Loucy (cell line): ENCODE results near the gene SDHAF3.
"Not testable (repeated sequence)": the region's sequence is repeated elsewhere in the genome, so short reads cannot be mapped to it uniquely, and the experiment has no call there.

Source experiments
- H2AFZ ChIP-seq: fragments of 200-600 bp; sonication (generic); 2 replicates; pipeline ENCODE4 v1.6.0; 2016; ENCODE audit warnings: antibody characterized with exemption, mild to moderate bottlenecking, low read length, moderate library complexity
- H3F3A ChIP-seq: fragments of 200-600 bp; 2 replicates; pipeline ENCODE4 v1.6.0; 2016; ENCODE audit warnings: antibody characterized with exemption, low read depth, mild to moderate bottlenecking
- H3K27me3 ChIP-seq: fragments of 200-600 bp; sonication (generic); 2 replicates; pipeline ENCODE4 v1.6.1; 2014; ENCODE audit warnings: low read length, mild to moderate bottlenecking; ENCODE audit not compliant: insufficient read depth, poor library complexity, severe bottlenecking
- H3K36me3 ChIP-seq: fragments of 200-600 bp; sonication (generic); 2 replicates; pipeline ENCODE4 v1.6.1; 2016; ENCODE audit warnings: low read length; ENCODE audit not compliant: insufficient read depth
- H3K4me1 ChIP-seq: fragments of 200-600 bp; sonication (generic); 2 replicates; pipeline ENCODE4 v1.5.1; 2014; ENCODE audit warnings: low read length, mild to moderate bottlenecking; ENCODE audit not compliant: insufficient read depth, poor library complexity, severe bottlenecking
- H3K4me2 ChIP-seq: fragments of 200-600 bp; sonication (generic); 2 replicates; pipeline ENCODE4 v1.6.0; 2014; ENCODE audit warnings: antibody characterized with exemption, low read length, low read depth, mild to moderate bottlenecking; ENCODE audit not compliant: poor library complexity, severe bottlenecking
- H3K4me3 ChIP-seq: fragments of 200-600 bp; sonication (generic); 2 replicates; pipeline ENCODE4 v1.5.1; 2014; ENCODE audit warnings: low read length, mild to moderate bottlenecking, mixed read lengths; ENCODE audit not compliant: poor library complexity, severe bottlenecking
- H3K79me2 ChIP-seq: fragments of 200-600 bp; sonication (generic); 2 replicates; pipeline ENCODE4 v1.6.1; 2014; ENCODE audit warnings: low read length; ENCODE audit not compliant: insufficient read depth
- H3K9ac ChIP-seq: fragments of 200-600 bp; sonication (generic); 2 replicates; pipeline ENCODE4 v1.6.0; 2014; ENCODE audit warnings: mild to moderate bottlenecking, low read depth, low read length, moderate library complexity; ENCODE audit not compliant: poor library complexity, severe bottlenecking
- H3K9me2 ChIP-seq: fragments of 200-600 bp; sonication (generic); replicated peaks from 2 replicates; pipeline ENCODE4 v1.6.1; 2016; ENCODE audit warnings: low read depth, low read length, mixed read lengths
- H3K9me3 ChIP-seq: fragments of 200-600 bp; sonication (generic); 2 replicates; pipeline ENCODE4 v1.6.1; 2014; ENCODE audit warnings: mild to moderate bottlenecking, antibody characterized with exemption, low read length, low read depth; ENCODE audit not compliant: insufficient read depth
- H4K20me1 ChIP-seq: fragments of 200-600 bp; sonication (generic); 2 replicates; pipeline ENCODE4 v1.6.0; 2014; ENCODE audit warnings: antibody characterized with exemption, low read length, mild to moderate bottlenecking; ENCODE audit not compliant: insufficient read depth, poor library complexity, severe bottlenecking
- EZH2phosphoT487 ChIP-seq: fragments of 200-600 bp; IDR thresholded peaks from 2 replicates; pipeline ENCODE4 v1.6.1; 2018; ENCODE audit warnings: antibody characterized with exemption, mild to moderate bottlenecking, moderate library complexity, borderline replicate concordance
- TF ChIP-seq, protein P1 (sequence below): fragments of 200-600 bp; sonication (generic); conservative IDR thresholded peaks from 2 replicates; pipeline ENCODE4 v1.5.1; 2014; ENCODE audit warnings: mild to moderate bottlenecking, antibody characterized with exemption, low read length

SDHAF3 gene

DNA sequence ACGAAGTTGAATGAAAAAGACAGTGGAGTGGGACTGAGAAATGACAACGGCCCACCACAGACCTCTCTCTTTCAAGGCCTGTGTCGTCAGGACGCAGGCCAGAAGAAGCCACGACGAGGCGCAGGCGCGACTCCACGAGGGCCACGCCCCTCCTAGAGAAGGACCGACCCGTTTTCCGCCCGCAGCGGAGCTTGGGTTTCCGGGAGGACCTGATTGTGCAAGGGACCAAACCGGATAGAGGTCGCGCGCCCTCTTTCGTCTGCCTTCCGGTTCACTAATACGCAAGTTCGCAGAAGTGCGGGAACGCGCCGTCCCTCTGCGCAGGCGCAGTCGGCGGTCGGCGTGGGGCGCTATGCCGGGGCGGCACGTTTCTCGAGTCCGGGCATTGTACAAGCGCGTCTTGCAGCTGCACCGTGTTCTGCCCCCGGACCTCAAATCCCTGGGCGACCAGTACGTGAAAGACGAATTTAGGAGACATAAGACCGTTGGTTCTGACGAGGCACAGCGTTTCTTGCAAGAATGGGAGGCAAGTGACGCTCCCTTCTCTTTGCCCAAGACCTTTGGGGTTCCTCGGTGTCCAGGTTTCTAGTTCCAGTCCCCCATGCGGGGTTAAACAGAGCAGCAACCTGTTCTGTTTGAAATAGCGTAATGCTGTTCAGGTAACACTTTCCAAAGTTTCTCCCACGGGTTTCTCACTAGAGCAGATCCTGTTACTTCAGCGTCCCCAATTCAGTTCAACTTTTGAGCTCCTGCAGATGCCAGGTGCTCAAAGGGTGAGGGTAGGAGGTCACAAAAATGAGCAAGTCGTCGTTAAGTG is at the start of gene SDHAF3:
Gene SDHAF3, plus strand, starts transcription at position 327 of the 817 bp plus-strand sequence. Its CDS starts 26 bp downstream, at position 353.
- H3K36me3 ChIP-seq, result no peaks in the 10 kb centered on the region
- no peak within 1 kb of the TSS for H3K9ac ChIP-seq
- H3K4me1 ChIP-seq, result no peaks in the 10 kb centered on the region
- H3K27me3 ChIP-seq, result no peaks in the 10 kb centered on the region
- no peaks in the 10 kb centered on the region for H4K20me1 ChIP-seq
- no peak within 1 kb of the TSS for H2AFZ ChIP-seq
- H3K9me3 ChIP-seq, result no peaks in the 10 kb centered on the region
- H3K9me2 ChIP-seq, result no peaks in the 10 kb centered on the region
- no peaks in the 10 kb centered on the region for H3F3A ChIP-seq
- no peak within 1 kb of the TSS for H3K4me3 ChIP-seq
- no peak within 1 kb of the TSS for H3K4me2 ChIP-seq
- no peaks in the 10 kb centered on the region for H3K79me2 ChIP-seq
- TF ChIP-seq, protein P1, sequence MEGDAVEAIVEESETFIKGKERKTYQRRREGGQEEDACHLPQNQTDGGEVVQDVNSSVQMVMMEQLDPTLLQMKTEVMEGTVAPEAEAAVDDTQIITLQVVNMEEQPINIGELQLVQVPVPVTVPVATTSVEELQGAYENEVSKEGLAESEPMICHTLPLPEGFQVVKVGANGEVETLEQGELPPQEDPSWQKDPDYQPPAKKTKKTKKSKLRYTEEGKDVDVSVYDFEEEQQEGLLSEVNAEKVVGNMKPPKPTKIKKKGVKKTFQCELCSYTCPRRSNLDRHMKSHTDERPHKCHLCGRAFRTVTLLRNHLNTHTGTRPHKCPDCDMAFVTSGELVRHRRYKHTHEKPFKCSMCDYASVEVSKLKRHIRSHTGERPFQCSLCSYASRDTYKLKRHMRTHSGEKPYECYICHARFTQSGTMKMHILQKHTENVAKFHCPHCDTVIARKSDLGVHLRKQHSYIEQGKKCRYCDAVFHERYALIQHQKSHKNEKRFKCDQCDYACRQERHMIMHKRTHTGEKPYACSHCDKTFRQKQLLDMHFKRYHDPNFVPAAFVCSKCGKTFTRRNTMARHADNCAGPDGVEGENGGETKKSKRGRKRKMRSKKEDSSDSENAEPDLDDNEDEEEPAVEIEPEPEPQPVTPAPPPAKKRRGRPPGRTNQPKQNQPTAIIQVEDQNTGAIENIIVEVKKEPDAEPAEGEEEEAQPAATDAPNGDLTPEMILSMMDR, result no peak
- TF ChIP-seq EZH2phosphoT487, result no peak

DNA sequence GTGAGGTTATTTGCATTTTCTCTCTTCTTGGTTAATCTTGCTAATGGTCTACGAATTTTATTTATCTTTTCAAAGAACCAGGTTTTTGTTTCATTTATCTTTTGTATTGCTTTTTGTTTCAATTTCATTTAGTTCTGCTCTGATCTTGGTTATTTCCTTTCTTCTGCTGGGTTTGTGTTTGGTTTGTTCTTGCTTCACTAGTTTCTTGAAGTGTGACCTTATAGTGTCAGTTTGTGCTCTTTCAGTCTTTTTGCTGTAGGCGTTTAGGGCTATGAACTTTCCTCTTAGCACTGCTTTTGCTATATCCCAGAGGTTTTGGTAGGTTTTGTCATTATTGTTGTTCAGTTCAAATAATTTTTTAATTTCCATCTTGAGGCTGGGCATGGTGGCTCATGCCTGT is 45.5 kb upstream of the SDHAF3 start:
- H3K79me2 ChIP-seq, H3K9me3 ChIP-seq, H4K20me1 ChIP-seq, H3F3A ChIP-seq, H3K4me2 ChIP-seq, H3K36me3 ChIP-seq, H3K27me3 ChIP-seq, H3K4me3 ChIP-seq, H3K4me1 ChIP-seq, H2AFZ ChIP-seq, H3K9me2 ChIP-seq, H3K9ac ChIP-seq: not testable (repeated sequence)

DNA sequence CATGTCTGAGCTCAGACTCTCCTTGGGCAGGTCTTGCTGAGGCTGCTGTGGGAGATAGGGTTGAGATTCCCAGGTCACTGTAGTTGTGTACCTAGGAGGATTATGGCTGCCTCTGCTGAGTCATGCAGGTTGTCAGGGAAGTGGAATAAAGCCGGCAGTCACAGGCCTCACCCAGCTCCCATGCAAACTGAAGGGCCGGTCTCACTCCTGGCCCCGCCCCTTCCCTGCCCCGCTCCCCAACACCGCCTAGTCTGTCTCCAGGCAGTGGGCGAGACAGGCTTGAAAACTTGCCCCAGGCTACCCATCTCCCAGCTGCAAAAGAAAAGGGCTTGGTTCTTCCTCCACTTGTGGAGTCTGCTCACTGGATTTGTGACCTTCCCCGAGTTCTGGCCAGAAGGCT is 41.6 kb upstream of the SDHAF3 start:
- H3K9me3 ChIP-seq, result no peaks in the 10 kb centered on the region; the same call in 1 of the 2 replicates
- no peaks in the 10 kb centered on the region for H3F3A ChIP-seq
- H3K9me2 ChIP-seq, result no peaks in the 10 kb centered on the region
- H3K36me3 ChIP-seq, result no peaks in the 10 kb centered on the region
- H3K4me3 ChIP-seq, result no peak overlapping the region
- no peak overlapping the region for H3K9ac ChIP-seq
- no peaks in the 10 kb centered on the region for H4K20me1 ChIP-seq
- no peak overlapping the region for H2AFZ ChIP-seq
- TF ChIP-seq, protein P1, result no peak
- no peak for TF ChIP-seq EZH2phosphoT487
- H3K27me3 ChIP-seq, result no peaks in the 10 kb centered on the region
- no peaks in the 10 kb centered on the region for H3K79me2 ChIP-seq
- H3K4me1 ChIP-seq, result no peaks in the 10 kb centered on the region
- H3K4me2 ChIP-seq, result no peak overlapping the region
